Gastroesophageal sphincter (tissue), 4 donors: ENCODE data around the gene BCL2L1. TPM values are rescaled to one million over a fixed set of nuclear protein-coding genes. Genes with fewer than 3 reads are reported as not detected.

ENCODE experiments used
- ATAC-seq: fragments of 150-250 bp; one replicate; pipeline ENCODE4 v1.9.1; 2016; ENCODE audit warnings: mild to moderate bottlenecking, moderate library complexity
- H3K27ac ChIP-seq, 4 donors: fragments of 200-600 bp; sonication (generic) in 3 of 4; 1 replicate in 3 of 4; 2 replicates in 1 of 4; pipeline ENCODE4 v1.5.1; 2016 to 2019
- H3K27me3 ChIP-seq: fragments of 200-600 bp; sonication (generic); one replicate; pipeline ENCODE4 v1.5.1; 2019
- H3K36me3 ChIP-seq, 2 donors: fragments of 200-600 bp; sonication (generic); one replicate each; pipeline ENCODE4 v1.5.1; 2019; ENCODE audit warnings: control low read depth in 1 of 2
- H3K4me1 ChIP-seq, 3 donors: fragments of 200-600 bp; sonication (generic); 1 replicate in 2 of 3; 2 replicates in 1 of 3; pipeline ENCODE4 v1.5.1; 2016 to 2019; ENCODE audit warnings: control low read depth in 2 of 3
- H3K4me3 ChIP-seq, 2 donors: fragments of 200-600 bp; sonication (generic); one replicate each; pipeline ENCODE4 v1.5.1; 2019; ENCODE audit warnings: mild to moderate bottlenecking in 1 of 2, moderate library complexity in 1 of 2
- H3K9me3 ChIP-seq, 3 donors: fragments of 200-600 bp; sonication (generic); one replicate each; pipeline ENCODE4 v1.5.1; 2017 to 2019; ENCODE audit warnings: control low read depth in 2 of 3
- EP300 ChIP-seq: sonication (generic); formaldehyde crosslinking; IDR thresholded peaks from one replicate; pipeline ENCODE4 v1.6.1; 2017; ENCODE audit warnings: antibody characterized with exemption, mild to moderate bottlenecking
- POLR2A ChIP-seq, 2 donors: fragments of 450-650 bp; IDR thresholded peaks; one replicate each; pipeline ENCODE4 v1.6.1; 2017; ENCODE audit warnings: antibody characterized with exemption in 2 of 2, mild to moderate bottlenecking in 2 of 2, moderate library complexity in 1 of 2
- POLR2AphosphoS5 ChIP-seq: sonication (generic); formaldehyde crosslinking; IDR thresholded peaks from one replicate; pipeline ENCODE4 v1.6.1; 2017; ENCODE audit warnings: antibody characterized with exemption
- WGBS, 2 donors: methylation state at CpG; one replicate each; pipeline ENCODE4 v1.1.5; 2018; ENCODE audit warnings: low coverage in 1 of 2; 5-methylcytosine and 5-hydroxymethylcytosine counted together
- total RNA-seq, 4 donors: library from RNA; depleted of rRNA; stranded (reverse); fragments of >200 nt; gene quantifications; one replicate each; pipeline ENCODE4 v1.1.0, GENCODE V29; 2016
- TF ChIP-seq, protein P1 (sequence below), 4 experiments: fragments of 200-600 bp in 2 of 4; fragments of 450-650 bp in 2 of 4; sonication (generic) in 1 of 4; IDR thresholded peaks; one replicate each; pipeline ENCODE4 v1.5.1; 2017 to 2019; ENCODE audit warnings: antibody characterized with exemption in 4 of 4, mild to moderate bottlenecking in 2 of 4, moderate library complexity in 2 of 4

The BCL2L1 gene
- total RNA-seq, 4 donors from 2014 or later = 71.9 to 171 (median 135) TPM

DNA sequence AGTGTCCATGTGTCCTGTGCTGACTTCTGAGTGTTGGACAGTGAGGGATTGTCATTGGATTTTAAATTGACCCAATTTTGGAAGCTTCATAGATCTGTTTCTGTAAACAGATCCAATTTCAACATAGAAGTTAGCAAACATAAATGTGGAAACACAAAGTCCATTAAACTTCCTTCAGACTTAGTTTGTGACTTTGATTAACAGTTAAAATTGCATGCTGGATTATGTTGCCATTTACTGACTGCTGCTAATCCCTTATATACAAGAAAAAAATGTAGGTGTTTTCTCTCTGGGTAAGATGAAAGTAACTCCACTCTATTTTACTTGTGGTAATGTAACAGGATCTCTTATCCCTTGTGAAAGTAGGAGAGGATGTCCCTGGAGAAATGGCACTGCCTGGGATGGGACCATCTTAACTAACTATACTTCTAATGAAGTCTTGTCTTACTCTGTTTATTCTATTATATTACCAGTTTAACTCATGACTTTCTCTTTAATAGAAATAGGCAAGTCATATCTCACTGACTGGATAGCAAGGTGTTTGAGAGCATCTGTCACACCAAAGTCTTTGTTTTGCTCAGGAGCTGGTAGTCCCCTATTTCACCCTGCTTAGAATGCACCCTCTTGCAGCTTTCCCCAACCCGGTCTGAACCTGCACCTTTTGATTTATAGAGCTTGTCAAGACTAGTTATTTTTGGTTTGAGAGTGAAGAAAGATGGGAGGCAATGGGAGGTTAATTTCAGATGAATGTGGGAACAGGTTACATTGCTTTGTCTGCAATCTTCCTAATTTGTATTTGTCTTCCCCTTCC lies 23.6 kb upstream of the BCL2L1 start:
- Histone ChIP-seq H3K4me1 (peaks cover 0 to 7% (median 0%) of the 10 kb centered on the region in 3 donors), H3K9me3 (no peaks in the 10 kb centered on the region), H3K4me3 (no peak overlapping the region), H3K36me3 (no peaks in the 10 kb centered on the region), H3K27ac (no peak overlapping the region), H3K27me3 (no peaks in the 10 kb centered on the region)
- no peak for TF ChIP-seq EP300
- TF ChIP-seq POLR2AphosphoS5 = no peak
- TF ChIP-seq POLR2A (IDR thresholded peaks at IDR 0.05) = no peak
- TF ChIP-seq, protein P1, sequence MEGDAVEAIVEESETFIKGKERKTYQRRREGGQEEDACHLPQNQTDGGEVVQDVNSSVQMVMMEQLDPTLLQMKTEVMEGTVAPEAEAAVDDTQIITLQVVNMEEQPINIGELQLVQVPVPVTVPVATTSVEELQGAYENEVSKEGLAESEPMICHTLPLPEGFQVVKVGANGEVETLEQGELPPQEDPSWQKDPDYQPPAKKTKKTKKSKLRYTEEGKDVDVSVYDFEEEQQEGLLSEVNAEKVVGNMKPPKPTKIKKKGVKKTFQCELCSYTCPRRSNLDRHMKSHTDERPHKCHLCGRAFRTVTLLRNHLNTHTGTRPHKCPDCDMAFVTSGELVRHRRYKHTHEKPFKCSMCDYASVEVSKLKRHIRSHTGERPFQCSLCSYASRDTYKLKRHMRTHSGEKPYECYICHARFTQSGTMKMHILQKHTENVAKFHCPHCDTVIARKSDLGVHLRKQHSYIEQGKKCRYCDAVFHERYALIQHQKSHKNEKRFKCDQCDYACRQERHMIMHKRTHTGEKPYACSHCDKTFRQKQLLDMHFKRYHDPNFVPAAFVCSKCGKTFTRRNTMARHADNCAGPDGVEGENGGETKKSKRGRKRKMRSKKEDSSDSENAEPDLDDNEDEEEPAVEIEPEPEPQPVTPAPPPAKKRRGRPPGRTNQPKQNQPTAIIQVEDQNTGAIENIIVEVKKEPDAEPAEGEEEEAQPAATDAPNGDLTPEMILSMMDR (IDR thresholded peaks at IDR 0.05) = no peak
- ATAC-seq = no peak
- WGBS, 2 donors = 23% methylated on average over 1 of the region's 1 CpG; no CpG with 5 or more reads in 1 of the 2 donors

DNA sequence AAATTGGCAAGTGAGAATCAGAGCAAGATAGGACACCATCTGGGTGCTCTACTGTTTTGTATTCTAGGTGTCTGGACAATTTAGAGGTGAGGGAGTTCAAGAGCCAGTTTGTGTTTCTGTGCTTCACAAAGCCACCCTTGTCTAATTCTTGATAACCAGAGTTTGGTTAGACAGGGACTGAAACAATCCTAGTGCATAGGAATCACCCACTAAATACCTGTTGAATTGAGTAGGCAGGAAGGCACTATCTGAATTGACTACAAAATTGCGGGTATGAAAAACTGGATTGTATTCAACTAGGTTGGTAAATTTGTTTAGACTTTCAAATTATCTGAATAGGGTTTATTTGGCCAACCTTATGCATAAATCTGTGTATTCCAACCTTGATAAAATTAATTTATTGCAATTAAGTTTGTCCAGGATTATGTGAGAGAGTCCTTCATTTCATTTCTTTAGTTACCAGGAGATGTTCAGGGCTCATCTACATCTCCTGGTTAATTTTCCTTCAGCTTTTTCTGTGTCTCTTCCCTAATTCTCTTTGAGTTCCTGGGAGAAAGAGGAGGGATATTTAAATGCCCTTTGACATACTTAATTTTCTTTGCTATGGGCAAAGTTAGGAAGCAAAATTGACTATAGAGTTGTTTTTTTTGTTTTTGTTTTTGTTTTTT lies 18.1 kb upstream of the BCL2L1 start:
- WGBS, 2 donors = 68 to 73% methylated on average over 1 of the region's 1 CpG
- H3K36me3 ChIP-seq = no peaks in the 10 kb centered on the region
- no peak overlapping the region for H3K4me3 ChIP-seq
- H3K4me1 ChIP-seq = peaks cover 0 to 12% (median 5%) of the 10 kb centered on the region in 3 donors
- H3K9me3 ChIP-seq = no peaks in the 10 kb centered on the region
- ATAC-seq = no peak
- H3K27ac ChIP-seq = no peak overlapping the region
- H3K27me3 ChIP-seq = no peaks in the 10 kb centered on the region
- TF ChIP-seq POLR2AphosphoS5 (no peak), EP300 (no peak), POLR2A (IDR thresholded peaks at IDR 0.05) (no peak)
- TF ChIP-seq, protein P1 (IDR thresholded peaks at IDR 0.05) = no peak

DNA sequence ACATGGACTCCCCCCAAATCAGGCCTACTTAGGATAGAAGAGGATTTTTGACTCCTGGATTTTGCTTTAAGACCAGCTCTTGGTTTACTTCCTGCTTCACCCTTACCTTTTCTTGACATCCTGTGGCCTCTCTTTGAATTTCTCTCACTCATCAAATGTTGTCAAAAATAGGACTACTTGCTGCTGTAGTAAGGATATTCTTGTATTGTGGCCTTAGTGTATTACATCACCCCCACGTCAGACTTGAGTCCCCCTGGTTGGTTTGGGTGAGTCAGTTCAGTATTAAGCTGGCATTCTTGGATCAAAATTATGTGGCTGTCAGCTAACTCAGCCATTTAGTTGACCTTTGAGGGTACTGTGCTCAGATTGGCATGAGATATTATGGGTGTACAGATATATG lies 17.5 kb upstream of the BCL2L1 start:
- ATAC-seq = no peak
- Histone ChIP-seq H3K4me1 (peaks cover 0 to 12% (median 5%) of the 10 kb centered on the region in 3 donors), H3K27ac (no peak overlapping the region), H3K9me3 (no peaks in the 10 kb centered on the region), H3K27me3 (no peaks in the 10 kb centered on the region), H3K4me3 (no peak overlapping the region), H3K36me3 (no peaks in the 10 kb centered on the region)
- TF ChIP-seq, protein P1 (IDR thresholded peaks at IDR 0.05) = no peak
- no peak for TF ChIP-seq POLR2A (IDR thresholded peaks at IDR 0.05)
- no peak for TF ChIP-seq POLR2AphosphoS5
- no peak for TF ChIP-seq EP300
- 8% methylated on average over 1 of the region's 1 CpG; no CpG with 5 or more reads in 1 of the 2 donors for WGBS, 2 donors

DNA sequence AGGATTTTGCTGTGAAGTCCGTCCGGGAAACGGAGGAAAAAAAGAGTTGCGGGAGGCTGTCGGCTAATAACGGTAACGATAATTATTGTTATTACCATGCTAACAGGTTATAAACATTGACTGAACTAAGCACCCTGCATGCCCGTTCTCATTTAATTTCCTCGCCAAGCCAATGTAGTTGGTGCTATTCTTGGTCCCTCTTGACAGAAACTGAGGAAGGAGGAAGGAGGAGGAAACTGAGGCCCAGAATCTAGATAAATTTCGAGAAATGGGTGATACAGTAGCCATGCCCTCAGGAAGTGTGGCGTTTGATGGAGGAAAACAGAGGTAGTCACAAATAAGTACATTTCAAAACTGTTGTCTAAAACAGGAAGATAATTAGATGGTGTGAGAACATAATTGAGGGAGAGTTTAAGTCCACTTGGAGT lies 16.9 kb upstream of the BCL2L1 start:
- TF ChIP-seq, protein P1 (IDR thresholded peaks at IDR 0.05) = no peak
- TF ChIP-seq POLR2A (IDR thresholded peaks at IDR 0.05) (no peak), POLR2AphosphoS5 (no peak)
- WGBS, 2 donors = 0 to 3% methylated on average over 5 to 8 of the region's 11 CpGs
- peak overlapping the region; percentile 47 to 60 for H3K4me3 ChIP-seq
- H3K9me3 ChIP-seq = no peaks in the 10 kb centered on the region
- ATAC-seq = no peak
- peak overlapping the region in 3 of 4 donors; percentile 73 to 84 (median 79) for H3K27ac ChIP-seq
- peaks cover 0 to 12% (median 5%) of the 10 kb centered on the region in 3 donors for H3K4me1 ChIP-seq
- no peaks in the 10 kb centered on the region for H3K27me3 ChIP-seq
- no peaks in the 10 kb centered on the region for H3K36me3 ChIP-seq
